CD4-positive, alpha-beta T cell treated with Interleukin-6 at 100 ng/mL for 8 hours (primary cell): ENCODE results near the gene SPINT4.

Source experiments
- DNase-seq: peaks from one replicate; pipeline ENCODE4 v3.0.0-alpha.2; 2020; ENCODE audit warnings: mixed read lengths, low spot score

The SPINT4 gene

DNA sequence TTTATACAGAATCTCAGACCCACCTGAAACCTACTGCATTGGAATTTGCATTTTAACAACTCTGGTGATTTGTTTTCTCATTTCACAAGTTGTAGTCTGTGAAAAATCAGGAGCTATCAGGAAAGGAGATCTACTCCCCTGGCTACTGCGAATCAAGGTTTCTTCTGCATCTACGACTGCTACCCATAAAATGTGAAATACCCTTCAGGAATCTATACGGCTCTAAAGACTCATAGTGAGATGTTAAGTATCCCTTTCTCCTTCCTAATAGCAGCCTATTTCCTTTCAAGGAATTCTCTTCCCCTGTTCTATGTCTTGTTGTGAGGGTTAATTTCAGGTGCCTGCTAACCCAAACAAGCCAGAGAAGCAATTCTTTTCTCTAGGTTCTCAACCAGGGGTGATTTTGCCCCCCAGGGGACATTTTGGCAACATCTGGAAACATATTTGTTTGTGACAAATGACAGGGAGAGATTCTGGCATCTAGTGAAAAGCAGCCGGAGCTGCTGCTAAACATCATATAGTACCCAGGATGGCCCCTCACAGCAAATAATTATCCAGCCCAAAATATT, 43.2 kb downstream of the SPINT4 start:
- no peak for DNase-seq

DNA sequence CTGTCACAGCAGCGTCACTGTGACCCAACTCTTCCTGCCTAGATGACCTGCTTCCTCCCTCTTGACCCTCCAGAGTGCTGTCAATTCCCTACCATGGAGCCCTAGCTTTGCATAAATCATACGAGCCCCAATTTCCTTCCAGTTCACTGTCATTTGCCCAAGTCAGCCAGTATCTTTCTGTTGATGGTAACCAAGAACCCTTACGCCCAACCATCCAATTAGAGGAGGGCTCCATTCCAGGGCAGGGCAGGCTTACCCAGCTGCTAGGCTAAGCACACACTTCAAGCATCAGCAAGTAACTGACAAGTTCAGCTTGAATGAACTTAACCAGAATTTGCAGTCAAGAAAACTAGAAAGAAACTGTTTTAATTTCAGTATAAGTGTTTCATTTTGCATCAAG, 43.8 kb downstream of the SPINT4 start:
- no peak for DNase-seq

DNA sequence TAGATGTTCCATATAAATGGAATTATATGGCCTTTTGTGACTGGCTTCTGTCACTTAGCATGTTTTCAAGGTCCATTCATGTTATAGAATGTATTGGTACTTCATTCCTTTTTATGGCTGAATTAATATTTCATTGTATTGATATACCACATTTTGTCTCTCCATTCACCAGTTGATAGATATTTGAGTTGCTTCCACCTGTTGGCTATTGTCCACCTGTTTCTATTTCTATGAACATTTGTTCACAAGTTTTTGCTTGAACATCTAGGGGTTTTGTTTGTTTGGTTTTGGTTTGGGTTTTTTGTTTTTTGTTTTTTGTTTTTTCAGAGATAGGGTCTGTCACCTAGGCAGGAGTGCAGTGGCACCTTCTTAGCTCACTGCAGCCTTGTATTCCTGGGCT, 46.3 kb downstream of the SPINT4 start:
- DNase-seq = no peak

DNA sequence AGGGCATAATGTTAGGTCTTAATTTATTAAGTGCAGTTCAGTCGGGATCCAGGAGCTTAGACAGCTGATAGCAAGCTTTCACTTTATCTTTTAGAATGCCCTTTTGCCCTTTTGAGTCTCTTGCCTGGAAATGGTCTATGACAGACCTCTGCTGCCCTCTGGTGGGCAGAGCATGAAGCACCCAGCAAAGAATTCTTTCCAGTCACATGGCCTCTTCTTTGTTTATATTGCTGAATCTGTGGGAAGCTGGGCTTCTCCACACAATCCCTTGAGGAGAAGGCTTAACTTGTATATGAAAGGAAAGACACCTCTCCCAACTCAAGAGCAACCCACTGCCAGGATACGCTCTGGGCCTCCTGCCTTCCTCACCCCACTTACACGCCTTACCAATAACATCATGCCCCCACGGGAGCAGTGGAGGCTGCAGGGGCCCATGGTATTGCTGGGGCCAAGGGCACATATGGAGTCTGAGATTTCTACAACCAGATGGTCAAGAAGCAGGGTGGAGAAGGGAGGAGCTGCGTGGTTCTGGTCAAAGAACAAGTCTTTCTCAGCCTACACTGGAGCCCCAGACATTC, 49.1 kb downstream of the SPINT4 start:
- peak; percentile 69 for DNase-seq

GRCh38 chr20:45772693-45773092, 50.5 kb downstream of the SPINT4 start:
- DNase-seq = no peak

DNA sequence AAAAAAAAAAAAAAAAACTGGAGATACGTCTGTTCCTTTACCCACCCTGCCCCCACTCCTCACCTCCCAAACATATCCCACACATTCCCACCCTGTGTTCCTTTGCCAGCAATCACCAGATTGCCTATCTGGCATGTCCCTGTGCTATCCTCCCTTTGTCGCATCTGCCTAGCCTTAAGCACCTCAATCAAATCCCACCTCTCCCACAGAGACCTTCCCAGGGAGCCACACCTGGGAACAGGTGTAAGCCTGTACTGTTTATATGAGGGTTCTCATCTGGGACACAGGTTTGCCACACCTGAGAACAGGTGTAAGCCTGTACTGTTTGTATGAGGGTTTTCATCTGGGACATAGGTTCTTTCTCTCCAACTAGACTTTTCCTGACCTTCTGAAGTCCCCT, 52.8 kb downstream of the SPINT4 start:
- no peak for DNase-seq

DNA sequence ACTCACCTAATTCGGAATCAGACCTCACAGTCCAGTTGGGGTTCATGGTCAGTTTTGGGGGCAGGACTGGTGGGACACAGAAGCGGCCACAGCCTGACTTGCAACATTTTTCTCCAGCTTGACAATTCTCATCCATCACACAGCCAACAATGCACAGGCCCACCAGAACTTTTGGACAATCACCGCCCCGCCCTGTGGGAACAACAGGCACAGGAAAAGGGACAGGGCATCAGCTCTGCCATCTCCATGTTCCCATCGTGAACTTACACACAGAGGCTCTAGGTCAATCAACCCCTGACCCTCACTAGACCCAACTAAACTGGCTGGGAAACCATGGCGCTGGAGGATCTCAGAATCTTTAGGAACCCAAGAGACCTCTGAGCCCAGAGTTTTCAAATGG, 53.3 kb downstream of the SPINT4 start:
- no peak for DNase-seq
